ENCODE data around the gene CCDC195. TPM values are rescaled to one million over a fixed set of nuclear protein-coding genes. Genes with fewer than 3 reads are reported as not detected.

CCDC195 gene
- total and polyA plus RNA-seq, 2 donors (not counting 1 experiment from before 2014, with no cell fraction given) = not detected

GRCh38 chr2:224668123-224668909, 47.8 kb downstream of the CCDC195 start:
- TF ChIP-seq CTCF (IDR thresholded peaks at IDR 0.05) (no peak), EZH2 (IDR thresholded peaks at IDR 0.05; ENCODE audit: borderline replicate concordance, insufficient read depth, low read depth, low read length, poor library complexity, severe bottlenecking) (no peak)
- peak overlapping the region; percentile 11 for H2AFZ ChIP-seq (ENCODE audit: insufficient read depth, low read depth, low read length, poor library complexity, severe bottlenecking)
- H3K4me2 ChIP-seq (replicated peaks; ENCODE audit: low read depth, low read length, poor library complexity, severe bottlenecking) = no peak overlapping the region
- Mint-ChIP-seq H3K27me3 (no peaks in the 10 kb centered on the region), H3K4me3 (no peak overlapping the region), H3K4me1 (peaks cover 22% of the 10 kb centered on the region), H3K9me3 (ENCODE audit: insufficient read depth) (peaks cover 2% of the 10 kb centered on the region), H3K27ac (no peak overlapping the region)
- no peaks in the 10 kb centered on the region for H3K79me2 ChIP-seq (ENCODE audit: control insufficient read depth, insufficient read depth, low read length)
- H3K36me3 ChIP-seq (replicated peaks in 1 of 2; ENCODE audit: control extremely low read depth in 1 of 2, control insufficient read depth in 1 of 2, extremely low read depth in 1 of 2, insufficient read depth in 2 of 2, low read length in 1 of 2) = no peaks in the 10 kb centered on the region
- ATAC-seq (ENCODE audit: low read depth) (no peak), DNase-seq (no peak)
- H3K27ac ChIP-seq (ENCODE audit: low read length in 2 of 2) = no peak overlapping the region
- ChIA-PET CTCF (interaction anchor here (0.5 kb wide), 1 partner anchor 23 kb away, joined by 3 read pairs; no protein-coding TSS in a partner anchor), POLR2A (interaction anchor here (0.6 kb wide), 1 partner anchor 21 kb away, joined by 16 read pairs; no protein-coding TSS in a partner anchor)
- H3K9ac ChIP-seq (ENCODE audit: low read length) = no peak overlapping the region
- H3K4me1 ChIP-seq (ENCODE audit: control insufficient read depth in 2 of 2, insufficient read depth in 2 of 2, low read length in 2 of 2) = peaks cover 11 to 13% of the 10 kb centered on the region in 2 donors
- peaks cover 0 to 7% (median 5%) of the 10 kb centered on the region in 3 donors for H3K9me3 ChIP-seq (ENCODE audit: control extremely low read depth in 1 of 3, control insufficient read depth in 2 of 3, insufficient read depth in 1 of 3, low read length in 2 of 3)
- H4K20me1 ChIP-seq (ENCODE audit: control insufficient read depth, insufficient read depth, low read length, poor library complexity, severe bottlenecking) = no peaks in the 10 kb centered on the region
- intact Hi-C loops (cut with micrococcal nuclease) = no loop called here
- WGBS (ENCODE audit: insufficient coverage) = over 99% methylated on average over 8 of the region's 12 CpGs
- H3K4me3 ChIP-seq (ENCODE audit: control extremely low read depth in 1 of 5, extremely low read depth in 1 of 5, insufficient read depth in 1 of 5, low read depth in 2 of 5, low read length in 4 of 5) = no peak overlapping the region
- H3K27me3 ChIP-seq (replicated peaks in 1 of 4; ENCODE audit: control extremely low read depth in 1 of 4, control insufficient read depth in 3 of 4, insufficient read depth in 4 of 4, low read length in 3 of 4) = no peaks in the 10 kb centered on the region
